K562 (cell line): Measurements from ENCODE around the gene ZNF648. TPM values are rescaled to one million over a fixed set of nuclear protein-coding genes. Genes with fewer than 3 reads are reported as not detected.

ENCODE experiments used
- CBX1 ChIP-seq: sonication (generic); IDR thresholded peaks from 2 replicates; pipeline ENCODE4 v1.6.1; 2016; ENCODE audit warnings: antibody characterized with exemption, low read depth, mild to moderate bottlenecking
- DIDO1 ChIP-seq: fragments of 450-650 bp; IDR thresholded peaks from 2 replicates; pipeline ENCODE4 v1.6.1; 2016; ENCODE audit warnings: low read depth, missing biosample characterization, missing genetic modification characterization
- ETS1 ChIP-seq: conservative IDR thresholded peaks from 2 replicates; pipeline ENCODE4 v1.6.1; 2011; ENCODE audit warnings: low read depth, mild to moderate bottlenecking, low read length; ENCODE audit not compliant: control insufficient read depth
- IRF9 ChIP-seq: fragments of 450-650 bp; IDR thresholded peaks from 2 replicates; pipeline ENCODE4 v1.6.1; 2016; ENCODE audit warnings: missing biosample characterization, missing genetic modification characterization
- MGA ChIP-seq: fragments of 450-650 bp; IDR thresholded peaks from 2 replicates; pipeline ENCODE4 v1.6.1; 2016; ENCODE audit warnings: mild to moderate bottlenecking, moderate library complexity
- NFXL1 ChIP-seq: fragments of 450-650 bp; formaldehyde crosslinking; IDR thresholded peaks from 2 replicates; pipeline ENCODE4 v1.4.0; 2021; ENCODE audit warnings: mild to moderate bottlenecking
- ZC3H8 ChIP-seq: fragments of 450-650 bp; IDR thresholded peaks from 2 replicates; pipeline ENCODE4 v1.6.1; 2017
- ZSCAN32 ChIP-seq: fragments of 450-650 bp; formaldehyde crosslinking; IDR thresholded peaks from 2 replicates; pipeline ENCODE4 v1.4.0; 2020; ENCODE audit warnings: mild to moderate bottlenecking, moderate library complexity
- polyA plus RNA-seq, 8 experiments: library from polyadenylated mRNA; depleted of rRNA in 4 of 8; stranded (reverse) in 5 of 8; unstranded in 3 of 8; fragments of >200 nt; fragmentation: Nextera tagmentation in 2 of 8; fragmentation: Illumina TruSeq in 1 of 8; extraction: Ambion mirVana in 2 of 8; extraction: Trizol in 1 of 8; gene quantifications; 2 replicates each; pipeline versions ENCODE4 v1.2.1 to v1.2.3, GENCODE V29; 2011 to 2014; ENCODE audit warnings: inconsistent platforms in 1 of 8, missing spikeins in 1 of 8
- total RNA-seq, 7 experiments: library from RNA; depleted of rRNA in 6 of 7; stranded (reverse); fragments of >200 nt in 6 of 7; fragmentation: Illumina TruSeq in 2 of 7; extraction: Trizol in 2 of 7; gene quantifications; 2 replicates each; pipeline versions ENCODE4 v1.2.1 to v1.2.3, GENCODE V29; 2011 to 2021; ENCODE audit warnings: low replicate concordance in 1 of 7

ZNF648 gene
- total and polyA plus RNA-seq, 9 of the 15 experiments (the other 6 are each of a cell fraction or from before 2014, with no cell fraction given), result 0.06 to 0.27 (median 0.18) TPM; not detected in 2

- TF ChIP-seq MGA (peak; percentile 61), CBX1 (no peak), ETS1 (no peak), DIDO1 (0 out of 2 replicates have a peak, but pooled peaks have one; percentile 27), ZSCAN32 (CRISPR knock-in tag) (no peak), ZC3H8 (no peak), NFXL1 (no peak), IRF9 (tag) (no peak)
Measured at GRCh38 chr1:182029379-182030331, 31.9 kb downstream of the ZNF648 start (continued).
